Measurements from ENCODE around the gene RALGDS. TPM values are rescaled to one million over a fixed set of nuclear protein-coding genes. Genes with fewer than 3 reads are reported as not detected.
"Not testable (repeated sequence)": the region's sequence is repeated elsewhere in the genome, so short reads cannot be mapped to it uniquely, and the experiment has no call there.

The RALGDS gene
- total RNA-seq, 2 experiments from 2014 or later, result 29.5 to 32.5 TPM

GRCh38 chr9:133070500-133070961 lies 50.5 kb downstream of the RALGDS start:
- H3K36me3 Mint-ChIP-seq (ENCODE audit: low read depth); DNase-seq; H3K27ac Mint-ChIP-seq; H3K4me1 Mint-ChIP-seq (ENCODE audit: low read depth); CTCF ChIA-PET; H3K9me3 Mint-ChIP-seq; H3K4me3 Mint-ChIP-seq; H3K27me3 Mint-ChIP-seq (ENCODE audit: low read depth); intact Hi-C loops (cut with micrococcal nuclease): not testable (repeated sequence)

GRCh38 chr9:133068431-133068830 lies 52.6 kb downstream of the RALGDS start:
- CTCF ChIA-PET; DNase-seq; H3K4me1 Mint-ChIP-seq (ENCODE audit: low read depth); H3K27me3 Mint-ChIP-seq (ENCODE audit: low read depth); H3K27ac Mint-ChIP-seq; H3K4me3 Mint-ChIP-seq; H3K9me3 Mint-ChIP-seq; H3K36me3 Mint-ChIP-seq (ENCODE audit: low read depth); intact Hi-C loops (cut with micrococcal nuclease): not testable (repeated sequence)

- Mint-ChIP-seq H3K36me3 (ENCODE audit: low read depth) (no peaks in the 10 kb centered on the region), H3K4me3 (no peak overlapping the region), H3K27ac (no peak overlapping the region), H3K4me1 (ENCODE audit: low read depth) (no peaks in the 10 kb centered on the region), H3K9me3 (no peaks in the 10 kb centered on the region), H3K27me3 (ENCODE audit: low read depth) (no peaks in the 10 kb centered on the region)
- no peak for DNase-seq
- CTCF ChIA-PET, result no interaction called here
- intact Hi-C loops (cut with micrococcal nuclease), result no loop called here
These were observed 53.2 kb downstream of the RALGDS start for GRCh38 chr9:133067813-133068212.

DNA sequence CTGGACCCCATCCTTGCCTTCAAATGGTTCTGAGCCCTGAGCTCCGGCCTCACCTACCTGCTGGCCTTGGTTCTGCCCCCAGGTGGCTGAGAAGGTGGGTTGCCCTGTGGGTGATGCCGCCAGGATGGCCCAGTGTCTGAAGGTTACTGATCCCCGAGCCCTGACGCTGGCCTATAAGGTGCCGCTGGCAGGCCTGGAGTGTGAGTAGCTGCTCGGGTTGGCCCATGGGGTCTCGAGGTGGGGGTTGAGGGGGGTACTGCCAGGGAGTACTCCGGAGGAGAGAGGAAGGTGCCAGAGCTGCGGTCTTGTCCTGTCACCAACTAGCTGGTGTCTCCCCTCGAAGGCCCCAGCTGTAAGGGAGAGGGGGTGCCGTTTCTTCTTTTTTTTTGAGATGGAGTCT lies 54.0 kb downstream of the RALGDS start:
- intact Hi-C loops (cut with micrococcal nuclease), result no loop called here
- CTCF ChIA-PET, result no interaction called here
- H3K4me3 Mint-ChIP-seq, result no peak overlapping the region
- H3K27ac Mint-ChIP-seq, result no peak overlapping the region
- H3K9me3 Mint-ChIP-seq, result no peaks in the 10 kb centered on the region
- no peak for DNase-seq
- H3K4me1 Mint-ChIP-seq (ENCODE audit: low read depth), result peaks cover 2% of the 10 kb centered on the region
- H3K36me3 Mint-ChIP-seq (ENCODE audit: low read depth), result no peaks in the 10 kb centered on the region
- H3K27me3 Mint-ChIP-seq (ENCODE audit: low read depth), result no peaks in the 10 kb centered on the region

DNA sequence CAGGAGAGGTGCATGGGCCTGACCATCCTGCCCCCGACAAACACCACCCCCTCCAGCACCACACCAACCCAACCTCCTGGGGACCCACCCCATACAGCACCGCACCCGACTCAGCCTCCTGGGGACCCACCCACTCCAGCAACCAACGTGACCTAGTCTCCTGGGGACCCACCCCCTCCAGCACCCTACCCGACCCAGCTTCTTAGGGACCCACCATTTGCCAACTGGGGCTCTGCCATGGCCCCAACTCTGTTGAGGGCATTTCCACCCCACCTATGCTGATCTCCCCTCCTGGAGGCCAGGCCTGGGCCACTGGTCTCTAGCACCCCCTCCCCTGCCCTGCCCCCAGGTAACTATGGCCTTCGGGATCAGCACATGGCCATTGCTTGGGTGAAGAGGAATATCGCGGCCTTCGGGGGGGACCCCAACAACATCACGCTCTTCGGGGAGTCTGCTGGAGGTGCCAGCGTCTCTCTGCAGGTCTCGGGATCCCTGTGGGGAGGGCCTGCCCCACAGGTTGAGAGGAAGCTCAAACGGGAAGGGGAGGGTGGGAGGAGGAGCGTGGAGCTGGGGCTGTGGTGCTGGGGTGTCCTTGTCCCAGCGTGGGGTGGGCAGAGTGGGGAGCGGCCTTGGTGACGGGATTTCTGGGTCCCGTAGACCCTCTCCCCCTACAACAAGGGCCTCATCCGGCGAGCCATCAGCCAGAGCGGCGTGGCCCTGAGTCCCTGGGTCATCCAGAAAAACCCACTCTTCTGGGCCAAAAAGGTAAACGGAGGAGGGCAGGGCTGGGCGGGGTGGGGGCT lies 54.7 kb downstream of the RALGDS start:
- Mint-ChIP-seq H3K27ac (no peak overlapping the region), H3K36me3 (ENCODE audit: low read depth) (no peaks in the 10 kb centered on the region), H3K27me3 (ENCODE audit: low read depth) (no peaks in the 10 kb centered on the region), H3K4me3 (no peak overlapping the region), H3K9me3 (no peaks in the 10 kb centered on the region), H3K4me1 (ENCODE audit: low read depth) (peaks cover 3% of the 10 kb centered on the region)
- intact Hi-C loops (cut with micrococcal nuclease), result no loop called here
- DNase-seq, result no peak
- CTCF ChIA-PET, result no interaction called here

- H3K4me3 Mint-ChIP-seq, result no peak overlapping the region
- intact Hi-C loops (cut with micrococcal nuclease), result no loop called here
- no peaks in the 10 kb centered on the region for H3K9me3 Mint-ChIP-seq
- no peaks in the 10 kb centered on the region for H3K36me3 Mint-ChIP-seq (ENCODE audit: low read depth)
- H3K27ac Mint-ChIP-seq, result no peak overlapping the region
- CTCF ChIA-PET, result no interaction called here
- no peak for DNase-seq
- no peaks in the 10 kb centered on the region for H3K27me3 Mint-ChIP-seq (ENCODE audit: low read depth)
- H3K4me1 Mint-ChIP-seq (ENCODE audit: low read depth), result peaks cover 15% of the 10 kb centered on the region
These were observed 56.0 kb downstream of the RALGDS start for GRCh38 chr9:133065070-133065388.

GRCh38 chr9:133064241-133065069 lies 56.6 kb downstream of the RALGDS start:
- DNase-seq, result no peak
- Mint-ChIP-seq H3K4me1 (ENCODE audit: low read depth) (peaks cover 19% of the 10 kb centered on the region), H3K4me3 (no peak overlapping the region), H3K36me3 (ENCODE audit: low read depth) (no peaks in the 10 kb centered on the region), H3K27me3 (ENCODE audit: low read depth) (no peaks in the 10 kb centered on the region), H3K27ac (no peak overlapping the region), H3K9me3 (no peaks in the 10 kb centered on the region)
- CTCF ChIA-PET, result interaction anchor here (0.5 to 1.3 kb wide), 2 partner anchors 11 to 83 kb away, joined by 3 read pairs; no protein-coding TSS in a partner anchor
- intact Hi-C loops (cut with micrococcal nuclease), result no loop called here

- Mint-ChIP-seq H3K4me3 (no peak overlapping the region), H3K27me3 (ENCODE audit: low read depth) (no peaks in the 10 kb centered on the region), H3K36me3 (ENCODE audit: low read depth) (peaks cover 2% of the 10 kb centered on the region), H3K27ac (no peak overlapping the region), H3K4me1 (ENCODE audit: low read depth) (peaks cover 27% of the 10 kb centered on the region), H3K9me3 (no peaks in the 10 kb centered on the region)
- no peak for DNase-seq
- intact Hi-C loops (cut with micrococcal nuclease), result no loop called here
- CTCF ChIA-PET, result interaction anchor here (0.5 to 1.3 kb wide), 2 partner anchors 12 to 84 kb away, joined by 3 read pairs; no protein-coding TSS in a partner anchor
These were observed 57.4 kb downstream of the RALGDS start for GRCh38 chr9:133063500-133064231.

- no peaks in the 10 kb centered on the region for H3K27me3 Mint-ChIP-seq (ENCODE audit: low read depth)
- CTCF ChIA-PET, result interaction anchor here (1.3 kb wide), 1 partner anchor 84 kb away, joined by 3 read pairs; no protein-coding TSS in a partner anchor
These were observed 57.9 kb downstream of the RALGDS start for GRCh38 chr9:133063159-133063499.

GRCh38 chr9:133062569-133062968 lies 58.5 kb downstream of the RALGDS start:
- CTCF ChIA-PET; DNase-seq; H3K36me3 Mint-ChIP-seq (ENCODE audit: low read depth); H3K27ac Mint-ChIP-seq; intact Hi-C loops (cut with micrococcal nuclease); H3K9me3 Mint-ChIP-seq; H3K27me3 Mint-ChIP-seq (ENCODE audit: low read depth); H3K4me3 Mint-ChIP-seq: not testable (repeated sequence)
- peaks cover 37% of the 10 kb centered on the region for H3K4me1 Mint-ChIP-seq (ENCODE audit: low read depth)

More at GRCh38 chr9:133063159-133063499, 57.9 kb downstream of the RALGDS start:
- H3K9me3 Mint-ChIP-seq, result no peaks in the 10 kb centered on the region
- peaks cover 33% of the 10 kb centered on the region for H3K4me1 Mint-ChIP-seq (ENCODE audit: low read depth)
- H3K27ac Mint-ChIP-seq, result no peak overlapping the region
- intact Hi-C loops (cut with micrococcal nuclease), result no loop called here
- H3K4me3 Mint-ChIP-seq, result no peak overlapping the region
- no peak for DNase-seq
- H3K36me3 Mint-ChIP-seq (ENCODE audit: low read depth), result peaks cover 2% of the 10 kb centered on the region

GRCh38 chr9:133061764-133062145 lies 59.3 kb downstream of the RALGDS start, which contains the start of gene CEL:
Gene CEL, plus strand, starts transcription at chr9:133061981. Its CDS starts 22 bp downstream, at chr9:133062003.
- intact Hi-C loops (cut with micrococcal nuclease); H3K36me3 Mint-ChIP-seq (ENCODE audit: low read depth); H3K9me3 Mint-ChIP-seq; DNase-seq; H3K27me3 Mint-ChIP-seq (ENCODE audit: low read depth); CTCF ChIA-PET; H3K4me3 Mint-ChIP-seq: not testable (repeated sequence)
- peaks cover 43% of the 10 kb centered on the region for H3K4me1 Mint-ChIP-seq (ENCODE audit: low read depth)
- H3K27ac Mint-ChIP-seq, result peak within 1 kb of the TSS; percentile 42

GRCh38 chr9:133061019-133061763 lies 59.8 kb downstream of the RALGDS start:
- H3K9me3 Mint-ChIP-seq; CTCF ChIA-PET; H3K27me3 Mint-ChIP-seq (ENCODE audit: low read depth); H3K4me3 Mint-ChIP-seq; intact Hi-C loops (cut with micrococcal nuclease); H3K36me3 Mint-ChIP-seq (ENCODE audit: low read depth): not testable (repeated sequence)
- DNase-seq, result peak; percentile 32
- Mint-ChIP-seq H3K4me1 (ENCODE audit: low read depth) (peaks cover 48% of the 10 kb centered on the region), H3K27ac (peak overlapping the region; percentile 42)
